ENCODE data around the gene NT5DC1.

Gene NT5DC1

DNA sequence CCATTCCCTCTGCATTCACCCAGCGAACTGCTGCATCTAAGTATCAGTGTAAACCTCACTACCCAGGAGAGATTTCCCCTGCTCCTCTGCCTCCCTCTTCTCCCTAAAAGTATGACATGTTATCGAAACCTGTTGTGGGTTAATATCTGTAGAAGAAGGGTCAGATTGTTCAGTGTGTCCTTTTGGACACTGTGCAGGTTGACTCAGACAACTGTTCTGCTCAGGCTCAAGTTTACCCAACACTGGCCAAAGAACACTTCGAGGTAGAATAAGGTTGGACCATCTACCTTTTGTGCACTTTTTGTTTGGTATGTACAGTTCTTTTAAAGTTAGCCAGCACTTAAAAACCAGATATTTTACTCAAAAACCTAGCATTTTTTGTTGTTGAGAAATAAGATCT is 4.6 kb downstream of the NT5DC1 start:
- Histone ChIP-seq H3K27me3 (ENCODE audit: insufficient read depth, poor library complexity, severe bottlenecking) (no peaks in the 10 kb centered on the region), H3K4me3 (replicated peaks; ENCODE audit: insufficient read depth, low read length) (no peak overlapping the region), H3K27ac (replicated peaks) (no peak overlapping the region)
- TF ChIP-seq, protein P1, sequence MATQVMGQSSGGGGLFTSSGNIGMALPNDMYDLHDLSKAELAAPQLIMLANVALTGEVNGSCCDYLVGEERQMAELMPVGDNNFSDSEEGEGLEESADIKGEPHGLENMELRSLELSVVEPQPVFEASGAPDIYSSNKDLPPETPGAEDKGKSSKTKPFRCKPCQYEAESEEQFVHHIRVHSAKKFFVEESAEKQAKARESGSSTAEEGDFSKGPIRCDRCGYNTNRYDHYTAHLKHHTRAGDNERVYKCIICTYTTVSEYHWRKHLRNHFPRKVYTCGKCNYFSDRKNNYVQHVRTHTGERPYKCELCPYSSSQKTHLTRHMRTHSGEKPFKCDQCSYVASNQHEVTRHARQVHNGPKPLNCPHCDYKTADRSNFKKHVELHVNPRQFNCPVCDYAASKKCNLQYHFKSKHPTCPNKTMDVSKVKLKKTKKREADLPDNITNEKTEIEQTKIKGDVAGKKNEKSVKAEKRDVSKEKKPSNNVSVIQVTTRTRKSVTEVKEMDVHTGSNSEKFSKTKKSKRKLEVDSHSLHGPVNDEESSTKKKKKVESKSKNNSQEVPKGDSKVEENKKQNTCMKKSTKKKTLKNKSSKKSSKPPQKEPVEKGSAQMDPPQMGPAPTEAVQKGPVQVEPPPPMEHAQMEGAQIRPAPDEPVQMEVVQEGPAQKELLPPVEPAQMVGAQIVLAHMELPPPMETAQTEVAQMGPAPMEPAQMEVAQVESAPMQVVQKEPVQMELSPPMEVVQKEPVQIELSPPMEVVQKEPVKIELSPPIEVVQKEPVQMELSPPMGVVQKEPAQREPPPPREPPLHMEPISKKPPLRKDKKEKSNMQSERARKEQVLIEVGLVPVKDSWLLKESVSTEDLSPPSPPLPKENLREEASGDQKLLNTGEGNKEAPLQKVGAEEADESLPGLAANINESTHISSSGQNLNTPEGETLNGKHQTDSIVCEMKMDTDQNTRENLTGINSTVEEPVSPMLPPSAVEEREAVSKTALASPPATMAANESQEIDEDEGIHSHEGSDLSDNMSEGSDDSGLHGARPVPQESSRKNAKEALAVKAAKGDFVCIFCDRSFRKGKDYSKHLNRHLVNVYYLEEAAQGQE (IDR thresholded peaks at IDR 0.05; ENCODE audit: insufficient replicate concordance, low read depth): no peak
- TF ChIP-seq GABPA (IDR thresholded peaks at IDR 0.05; ENCODE audit: low read depth) (no peak), SPI1 (IDR thresholded peaks at IDR 0.05; ENCODE audit: borderline replicate concordance, low read depth) (no peak), POLR2AphosphoS5 (IDR thresholded peaks at IDR 0.05; ENCODE audit: low read depth) (no peak)
- TF ChIP-seq, protein P2, sequence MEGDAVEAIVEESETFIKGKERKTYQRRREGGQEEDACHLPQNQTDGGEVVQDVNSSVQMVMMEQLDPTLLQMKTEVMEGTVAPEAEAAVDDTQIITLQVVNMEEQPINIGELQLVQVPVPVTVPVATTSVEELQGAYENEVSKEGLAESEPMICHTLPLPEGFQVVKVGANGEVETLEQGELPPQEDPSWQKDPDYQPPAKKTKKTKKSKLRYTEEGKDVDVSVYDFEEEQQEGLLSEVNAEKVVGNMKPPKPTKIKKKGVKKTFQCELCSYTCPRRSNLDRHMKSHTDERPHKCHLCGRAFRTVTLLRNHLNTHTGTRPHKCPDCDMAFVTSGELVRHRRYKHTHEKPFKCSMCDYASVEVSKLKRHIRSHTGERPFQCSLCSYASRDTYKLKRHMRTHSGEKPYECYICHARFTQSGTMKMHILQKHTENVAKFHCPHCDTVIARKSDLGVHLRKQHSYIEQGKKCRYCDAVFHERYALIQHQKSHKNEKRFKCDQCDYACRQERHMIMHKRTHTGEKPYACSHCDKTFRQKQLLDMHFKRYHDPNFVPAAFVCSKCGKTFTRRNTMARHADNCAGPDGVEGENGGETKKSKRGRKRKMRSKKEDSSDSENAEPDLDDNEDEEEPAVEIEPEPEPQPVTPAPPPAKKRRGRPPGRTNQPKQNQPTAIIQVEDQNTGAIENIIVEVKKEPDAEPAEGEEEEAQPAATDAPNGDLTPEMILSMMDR (IDR thresholded peaks at IDR 0.05; ENCODE audit: insufficient read depth, low read length): no peak
- DNase-seq (ENCODE audit: low read depth in 1 of 2, low spot score in 1 of 2): no peak

DNA sequence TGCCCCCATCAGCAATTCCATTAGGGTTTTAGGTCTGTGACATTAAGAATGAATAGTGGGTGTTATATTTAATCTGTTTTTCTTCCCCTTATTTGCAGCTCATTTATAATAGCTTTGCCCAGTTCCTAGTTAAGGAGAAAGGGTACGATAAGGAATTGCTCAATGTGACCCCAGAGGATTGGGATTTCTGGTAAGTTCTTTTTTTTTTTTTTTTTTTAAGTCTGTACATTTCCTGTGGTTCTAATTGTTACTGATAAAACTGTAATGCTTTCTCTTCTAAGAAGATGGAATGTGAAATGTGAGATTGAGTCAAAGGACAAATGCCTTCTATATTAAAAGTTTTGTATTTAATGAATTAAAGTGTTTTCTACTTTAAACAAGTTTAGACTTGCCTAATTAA is 5.5 kb downstream of the NT5DC1 start:
- H3K4me3 ChIP-seq (replicated peaks; ENCODE audit: insufficient read depth, low read length): no peak overlapping the region
- TF ChIP-seq POLR2AphosphoS5 (IDR thresholded peaks at IDR 0.05; ENCODE audit: low read depth) (no peak), GABPA (IDR thresholded peaks at IDR 0.05; ENCODE audit: low read depth) (no peak), SPI1 (IDR thresholded peaks at IDR 0.05; ENCODE audit: borderline replicate concordance, low read depth) (no peak)
- TF ChIP-seq, protein P2 (IDR thresholded peaks at IDR 0.05; ENCODE audit: insufficient read depth, low read length): no peak
- TF ChIP-seq, protein P1 (IDR thresholded peaks at IDR 0.05; ENCODE audit: insufficient replicate concordance, low read depth): no peak
- no peaks in the 10 kb centered on the region for H3K27me3 ChIP-seq (ENCODE audit: insufficient read depth, poor library complexity, severe bottlenecking)
- DNase-seq (ENCODE audit: low read depth in 1 of 2, low spot score in 1 of 2): no peak
- H3K27ac ChIP-seq (replicated peaks): no peak overlapping the region

DNA sequence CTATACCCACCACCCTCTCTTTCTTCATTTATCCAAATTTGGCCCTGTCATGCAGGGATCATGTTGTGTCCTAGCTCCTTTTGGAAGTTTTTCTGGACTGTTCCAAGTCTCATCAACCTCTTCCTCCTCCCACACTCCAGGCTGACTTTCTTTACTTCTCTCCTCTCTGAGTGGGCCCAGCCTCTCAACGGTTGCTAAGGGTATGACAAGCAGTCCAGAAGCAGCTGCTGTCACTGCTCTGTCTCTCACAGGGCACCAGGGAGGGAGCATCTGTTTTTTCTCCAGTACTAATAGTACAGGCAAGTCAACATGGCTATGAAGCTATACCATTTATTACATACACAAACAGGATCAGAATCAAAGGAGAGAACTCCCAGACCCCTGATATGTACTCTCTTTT is 8.2 kb downstream of the NT5DC1 start:
- H3K4me3 ChIP-seq (replicated peaks; ENCODE audit: insufficient read depth, low read length): no peak overlapping the region
- no peak for DNase-seq (ENCODE audit: low read depth in 1 of 2, low spot score in 1 of 2)
- no peak for TF ChIP-seq GABPA (IDR thresholded peaks at IDR 0.05; ENCODE audit: low read depth)
- TF ChIP-seq, protein P2 (IDR thresholded peaks at IDR 0.05; ENCODE audit: insufficient read depth, low read length): no peak
- TF ChIP-seq SPI1 (IDR thresholded peaks at IDR 0.05; ENCODE audit: borderline replicate concordance, low read depth): no peak
- no peak for TF ChIP-seq POLR2AphosphoS5 (IDR thresholded peaks at IDR 0.05; ENCODE audit: low read depth)
- TF ChIP-seq, protein P1 (IDR thresholded peaks at IDR 0.05; ENCODE audit: insufficient replicate concordance, low read depth): no peak
- no peaks in the 10 kb centered on the region for H3K27me3 ChIP-seq (ENCODE audit: insufficient read depth, poor library complexity, severe bottlenecking)
- H3K27ac ChIP-seq (replicated peaks): no peak overlapping the region

All from HL-60 (cell line).